Measurements from ENCODE around the gene NSMCE1.

Gene NSMCE1

DNA sequence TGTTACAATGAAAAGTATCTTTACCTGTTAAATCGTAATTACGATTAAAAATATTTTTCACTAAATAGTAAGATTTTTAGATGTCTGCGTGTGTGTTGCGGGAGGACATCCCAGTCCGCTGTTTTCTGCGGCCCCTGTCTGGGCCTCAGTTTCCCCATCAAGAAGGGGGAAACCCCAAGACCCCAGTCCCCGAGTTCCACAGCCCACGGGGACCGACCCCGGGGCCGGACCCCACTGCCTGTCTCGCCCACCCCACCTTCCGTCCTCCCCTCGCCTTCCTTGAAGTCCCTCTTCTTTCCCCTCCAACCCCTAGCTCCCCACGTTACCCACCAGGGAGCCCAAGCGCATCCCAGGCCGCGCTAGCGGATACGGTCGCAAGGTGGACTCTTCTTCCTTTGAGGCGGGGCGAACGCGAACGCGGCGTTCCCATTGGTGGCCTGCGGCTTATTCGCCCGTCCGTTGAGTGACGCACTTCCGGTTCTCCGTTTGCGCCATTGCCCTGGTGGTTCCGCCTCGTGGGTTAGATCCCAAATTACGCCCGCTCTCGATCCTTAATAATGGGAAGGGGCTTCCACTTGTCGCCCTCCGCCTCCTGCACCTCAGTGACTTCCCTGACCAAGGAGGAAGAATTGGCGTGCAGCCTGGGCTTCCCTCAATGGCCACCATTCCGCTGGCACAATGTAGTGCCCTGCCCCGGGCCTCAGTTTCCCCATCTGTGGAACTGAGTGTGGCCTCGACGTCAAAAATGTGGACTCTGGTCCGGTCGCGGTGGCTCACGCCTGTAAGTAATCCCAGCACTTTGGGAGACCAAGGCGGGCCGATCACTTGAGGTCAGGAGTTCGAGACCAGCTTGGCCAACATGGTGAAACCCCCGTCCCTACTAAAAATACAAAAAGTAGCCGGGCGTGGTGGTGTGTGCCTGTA lies at the start of gene NSMCE1:
NSMCE1 (minus strand) TSS at position 397 of the 924 bp plus-strand sequence. CDS start 11,202 bp downstream, outside the sequence.
- in situ Hi-C loops (cut with MboI; ENCODE audit: low sequenced_read_pairs) = no loop called here

- in situ Hi-C loops (cut with MboI; ENCODE audit: low sequenced_read_pairs) = no loop called here
Measured at GRCh38 chr16:27317738-27318391, 49.3 kb upstream of the NSMCE1 start.

- in situ Hi-C loops (cut with MboI; ENCODE audit: low sequenced_read_pairs) = no loop called here
Measured at GRCh38 chr16:27317320-27317719, 48.7 kb upstream of the NSMCE1 start.

GRCh38 chr16:27316038-27316680 lies 47.6 kb upstream of the NSMCE1 start:
- in situ Hi-C loops (cut with MboI; ENCODE audit: low sequenced_read_pairs) = no loop called here

DNA sequence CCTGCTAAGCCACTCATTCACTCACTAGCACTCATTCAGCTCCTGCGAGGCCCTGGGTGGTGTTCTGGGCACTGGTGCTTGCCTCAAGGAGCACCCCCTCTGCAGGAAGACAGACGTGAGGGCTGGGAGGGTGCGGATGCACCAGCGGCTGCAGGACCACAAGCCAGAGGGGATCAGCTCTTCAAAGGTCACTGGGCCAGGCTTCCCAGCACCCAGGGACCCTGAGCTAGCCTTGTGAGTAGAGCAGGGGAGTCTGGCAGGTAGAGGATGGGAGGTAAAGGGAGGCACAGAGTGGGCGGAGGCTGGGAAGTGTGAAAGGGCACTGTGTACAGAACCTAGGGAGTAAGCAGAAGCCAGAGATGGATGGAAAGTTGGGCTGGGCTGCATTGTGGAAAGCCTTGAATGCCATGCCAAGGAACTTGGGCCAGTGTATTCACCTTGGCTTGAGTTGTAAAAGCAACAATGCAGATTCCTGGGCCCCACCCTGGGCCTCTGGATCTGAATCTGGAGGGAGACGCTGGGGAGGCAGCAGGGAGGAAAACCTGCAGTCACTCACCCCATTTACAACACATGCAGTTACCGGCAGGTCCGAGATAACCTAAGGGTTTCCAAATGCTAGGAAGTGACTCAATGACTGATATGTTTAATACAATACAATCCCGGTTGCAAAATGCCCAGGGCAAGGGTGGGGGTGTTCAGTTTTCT lies 46.9 kb upstream of the NSMCE1 start:
- in situ Hi-C loops (cut with MboI; ENCODE audit: low sequenced_read_pairs) = no loop called here

- in situ Hi-C loops (cut with MboI; ENCODE audit: low sequenced_read_pairs) = no loop called here
Measured at GRCh38 chr16:27314986-27315332, 46.4 kb upstream of the NSMCE1 start.

GRCh38 chr16:27314161-27314723 lies 45.7 kb upstream of the NSMCE1 start:
- in situ Hi-C loops (cut with MboI; ENCODE audit: low sequenced_read_pairs) = no loop called here

DNA sequence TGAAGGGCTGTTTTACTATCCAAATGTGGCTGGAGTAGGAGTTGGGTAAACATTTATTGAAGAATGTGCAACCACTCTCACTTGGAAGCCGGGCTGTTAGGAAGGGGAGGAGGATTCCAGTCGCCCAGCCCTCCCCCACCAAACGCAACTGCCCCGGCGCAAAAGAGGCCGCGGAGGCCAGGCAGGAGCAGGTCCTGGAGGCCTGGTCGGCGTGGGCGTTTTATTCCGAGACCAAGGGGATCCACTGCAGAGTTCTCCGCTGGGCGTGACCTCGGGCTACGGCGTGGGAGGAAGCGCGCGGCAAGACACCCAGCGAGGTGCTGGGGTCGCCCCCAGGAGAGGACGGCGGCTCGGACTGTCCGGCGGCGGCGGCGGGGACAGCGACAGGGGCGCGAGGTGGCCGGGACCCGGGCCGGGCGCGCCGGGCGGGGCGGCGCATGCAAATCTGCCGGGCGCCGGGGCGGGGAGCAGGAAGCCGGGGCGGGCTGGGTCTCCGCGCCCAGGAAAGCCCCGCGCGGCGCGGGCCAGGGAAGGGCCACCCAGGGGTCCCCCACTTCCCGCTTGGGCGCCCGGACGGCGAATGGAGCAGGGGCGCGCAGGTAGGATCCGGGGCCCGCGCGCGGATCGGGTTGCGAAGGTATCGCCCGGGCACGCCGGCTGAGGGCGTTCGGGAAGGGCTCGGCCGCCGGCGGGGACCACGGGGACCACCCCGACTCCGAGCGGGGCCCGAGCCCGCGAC lies 45.0 kb upstream of the NSMCE1 start, which contains the start of gene IL4R:
IL4R (plus strand) TSS at position 553 of the 739 bp plus-strand sequence. CDS start 26,230 bp downstream, outside the sequence.
- in situ Hi-C loops (cut with MboI; ENCODE audit: low sequenced_read_pairs) = no loop called here

GRCh38 chr16:27312580-27313421 lies 44.2 kb upstream of the NSMCE1 start:
- in situ Hi-C loops (cut with MboI; ENCODE audit: low sequenced_read_pairs) = no loop called here

DNA sequence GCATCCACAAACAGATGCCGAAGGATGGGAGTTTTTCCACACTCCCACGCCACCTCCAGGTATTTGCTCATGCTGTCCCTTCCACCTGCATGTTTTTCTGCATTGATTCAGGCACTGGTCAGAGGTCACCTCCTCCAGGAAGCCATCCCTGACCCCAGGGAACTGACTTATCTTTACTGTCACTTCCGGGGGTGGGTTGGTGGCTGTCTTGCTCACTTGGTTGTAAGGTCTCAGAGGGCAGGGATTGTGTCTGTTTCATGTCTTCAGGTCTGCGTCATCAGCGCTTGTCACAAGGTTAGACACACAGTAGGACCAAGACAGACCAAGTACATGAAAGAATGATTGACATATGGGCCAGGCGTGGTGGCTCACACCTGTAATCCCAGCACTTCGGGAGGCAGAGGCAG lies 43.3 kb upstream of the NSMCE1 start:
- in situ Hi-C loops (cut with MboI; ENCODE audit: low sequenced_read_pairs) = no loop called here

GRCh38 chr16:27311448-27311830 lies 42.9 kb upstream of the NSMCE1 start:
- in situ Hi-C loops (cut with MboI; ENCODE audit: low sequenced_read_pairs) = no loop called here

DNA sequence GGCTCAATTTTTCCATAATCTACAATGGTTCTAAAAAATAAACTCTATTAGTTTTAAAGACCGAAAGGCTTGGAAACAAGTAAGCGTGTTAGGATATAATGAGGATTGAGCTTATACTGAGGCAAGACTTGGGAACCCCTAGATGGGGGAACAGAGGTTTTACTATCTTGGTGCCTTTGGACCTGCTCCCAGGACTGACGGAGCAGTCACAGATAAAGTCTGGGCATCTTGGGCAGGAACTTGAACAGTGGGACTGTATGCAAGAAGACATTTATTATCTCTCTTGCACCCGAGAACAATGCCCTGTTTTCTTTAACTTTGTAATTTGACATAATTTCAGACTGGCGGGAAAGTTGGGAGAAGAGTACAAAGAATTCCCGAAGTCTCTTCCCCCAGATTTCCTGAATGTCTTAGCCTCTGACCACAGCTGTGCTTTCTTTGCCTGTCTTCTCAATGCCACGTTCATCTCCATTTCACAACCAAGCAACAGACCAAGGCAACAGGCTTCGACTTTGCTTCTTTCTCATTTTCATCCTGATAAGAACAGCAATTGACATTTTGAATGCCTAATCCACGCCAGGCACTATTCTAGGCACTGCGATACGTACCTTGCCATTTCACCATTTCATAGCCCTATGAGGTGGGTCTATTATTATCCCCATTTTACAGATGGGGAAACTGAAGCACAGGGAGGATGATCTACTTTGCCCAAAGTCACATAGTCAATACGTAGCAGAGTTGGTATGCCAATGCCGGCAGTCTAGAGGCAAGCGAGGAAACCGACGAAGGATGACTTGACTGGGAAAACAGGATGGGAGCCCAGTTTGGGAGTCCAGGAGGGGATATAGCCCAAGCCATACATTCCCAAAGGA lies 42.2 kb upstream of the NSMCE1 start:
- in situ Hi-C loops (cut with MboI; ENCODE audit: low sequenced_read_pairs) = no loop called here

- in situ Hi-C loops (cut with MboI; ENCODE audit: low sequenced_read_pairs) = no loop called here
Measured at GRCh38 chr16:27308792-27309191, 40.2 kb upstream of the NSMCE1 start.

- in situ Hi-C loops (cut with MboI; ENCODE audit: low sequenced_read_pairs) = no loop called here
Measured at GRCh38 chr16:27305839-27306442, 37.4 kb upstream of the NSMCE1 start.

GRCh38 chr16:27304881-27305745 lies 36.5 kb upstream of the NSMCE1 start:
- in situ Hi-C loops (cut with MboI; ENCODE audit: low sequenced_read_pairs) = no loop called here

GRCh38 chr16:27304102-27304501 lies 35.5 kb upstream of the NSMCE1 start:
- in situ Hi-C loops (cut with MboI; ENCODE audit: low sequenced_read_pairs) = no loop called here

Data from HL-60/S4 treated with phorbol 12-myristate 13-acetate at 8.2 ng/mL for 4 days and 3 days (cell line).